Suppressor macrophage treated with lipopolysaccharide for 1 hour (primary cell): ENCODE measurements around the gene COPS9.
A peak's percentile ranks its signal among the peaks of the same experiment; 100 is the strongest.

Experiments
- DNase-seq, 3 donors: peaks; one replicate each; pipeline ENCODE4 v3.0.0-alpha.2; 2020 to 2022

COPS9 gene

DNA sequence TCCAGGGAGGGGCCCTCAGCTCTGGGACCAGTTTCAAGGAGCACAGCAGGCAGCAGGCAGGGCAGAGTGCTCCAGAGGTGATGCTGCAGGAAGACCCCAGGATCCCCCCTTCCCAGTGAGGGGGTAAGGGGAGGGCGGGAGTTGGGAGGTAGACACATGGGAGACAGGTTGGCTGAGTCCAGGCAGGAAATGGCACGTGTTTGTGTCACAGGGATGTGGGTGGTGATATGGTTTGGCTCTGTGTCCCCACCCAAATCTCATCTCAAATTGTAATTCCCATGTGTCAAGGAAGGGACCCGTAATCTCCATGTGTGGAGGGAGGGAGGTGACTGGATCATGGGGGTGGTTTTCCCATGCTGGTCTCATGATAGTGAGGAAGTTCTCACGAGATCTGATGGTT lies 29.6 kb upstream of the COPS9 start:
- no peak for DNase-seq

DNA sequence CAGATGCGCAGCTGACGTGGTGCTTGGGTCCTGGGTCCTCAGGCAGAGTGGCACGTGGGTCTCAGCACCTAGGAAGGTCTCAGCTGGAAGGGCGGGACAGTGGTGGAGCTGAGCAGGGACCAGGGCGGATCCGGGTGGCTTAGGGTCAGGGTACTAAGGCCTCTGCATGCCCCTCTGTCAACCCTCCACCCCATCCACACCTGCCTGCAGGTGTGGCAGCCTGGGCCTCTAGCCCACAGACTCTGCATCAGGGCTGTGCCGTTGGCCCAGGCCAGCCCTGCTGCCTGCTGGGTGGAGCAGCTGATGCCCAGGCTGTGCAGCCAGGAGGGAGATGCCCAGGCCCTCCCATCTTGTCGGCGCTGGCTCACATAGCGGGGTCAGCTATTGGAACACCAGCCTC lies 28.9 kb upstream of the COPS9 start:
- no peak for DNase-seq

DNA sequence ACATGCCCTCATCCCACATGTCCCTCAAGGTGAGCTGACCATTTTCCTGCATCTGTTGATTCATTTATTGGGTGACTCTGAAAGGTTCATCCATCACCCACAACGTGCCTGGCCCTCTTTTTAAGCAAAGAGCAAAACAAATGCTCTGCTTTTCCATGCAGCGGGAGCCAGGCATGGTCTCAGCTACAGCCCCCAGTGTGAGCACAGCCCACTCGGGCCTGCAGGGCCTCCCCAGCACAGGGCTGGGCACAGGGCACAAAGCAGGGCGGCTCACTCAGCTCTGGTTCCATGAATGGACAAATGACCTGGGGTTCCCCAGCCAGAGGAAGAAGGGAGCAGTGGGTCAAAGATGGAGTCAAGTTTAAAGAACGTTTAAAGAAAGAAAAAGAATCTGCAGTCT lies 28.5 kb upstream of the COPS9 start:
- no peak for DNase-seq

DNA sequence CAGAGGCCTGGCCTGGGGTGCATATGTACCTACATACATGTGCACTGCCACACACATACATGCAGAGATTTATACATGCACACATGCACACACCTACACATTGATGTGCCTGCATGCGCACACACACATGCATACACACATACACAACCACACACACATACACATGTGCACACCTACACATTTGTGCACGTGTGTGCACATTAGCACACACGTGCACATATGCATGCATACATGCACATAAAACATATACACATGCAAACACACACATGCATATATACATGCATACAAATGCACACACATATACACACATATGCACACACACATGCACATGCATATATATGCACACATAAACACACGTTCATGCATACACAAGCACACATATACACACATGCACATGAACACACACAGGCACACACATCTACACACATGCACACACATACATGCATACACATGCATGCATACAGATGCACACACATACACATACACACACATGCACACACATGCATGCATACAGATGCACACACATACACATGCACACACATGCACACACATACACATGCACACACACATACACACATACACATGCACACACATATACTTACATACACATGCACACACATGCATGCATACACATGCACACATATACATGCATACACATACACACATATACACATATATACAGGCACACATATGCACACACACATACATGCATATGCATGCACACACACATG lies 27.9 kb upstream of the COPS9 start:
- DNase-seq, result no peak

DNA sequence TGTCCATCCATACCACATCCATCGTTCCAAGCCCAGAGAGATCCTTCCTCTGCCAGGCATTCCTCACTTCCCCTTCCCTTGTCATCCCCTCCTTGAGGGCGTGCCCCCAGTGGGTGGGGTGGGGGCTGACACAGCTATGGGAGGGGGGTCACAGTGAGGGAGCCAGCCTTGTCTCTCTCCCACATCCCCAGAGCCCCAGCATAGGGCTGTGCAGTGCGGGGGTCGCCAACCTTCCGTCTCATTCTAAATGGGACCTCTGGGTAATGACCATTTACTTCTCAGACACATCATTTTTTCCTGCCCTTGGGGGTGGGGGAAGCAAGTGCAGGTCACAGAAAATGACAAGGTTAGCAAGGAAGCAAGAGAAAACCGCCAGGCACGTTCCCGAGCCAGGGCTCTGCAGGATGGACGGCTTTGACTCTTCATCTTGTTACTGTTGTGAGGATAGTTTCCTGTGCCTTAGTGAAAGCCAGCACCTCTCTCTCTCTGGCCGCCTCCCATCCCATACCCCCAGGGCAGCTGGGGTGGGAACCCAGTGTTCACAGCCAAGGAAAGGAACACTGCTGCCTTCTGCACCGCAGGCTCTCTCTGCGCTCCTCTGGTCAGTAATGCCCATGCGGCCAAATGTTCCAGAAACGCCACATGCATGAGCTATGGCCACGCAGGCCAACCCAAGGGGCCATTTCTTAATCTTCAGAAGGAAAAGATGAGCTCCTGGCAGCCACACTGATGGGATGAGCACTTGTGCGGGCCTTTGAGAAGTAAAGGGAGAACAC lies 27.0 kb upstream of the COPS9 start:
- no peak for DNase-seq

DNA sequence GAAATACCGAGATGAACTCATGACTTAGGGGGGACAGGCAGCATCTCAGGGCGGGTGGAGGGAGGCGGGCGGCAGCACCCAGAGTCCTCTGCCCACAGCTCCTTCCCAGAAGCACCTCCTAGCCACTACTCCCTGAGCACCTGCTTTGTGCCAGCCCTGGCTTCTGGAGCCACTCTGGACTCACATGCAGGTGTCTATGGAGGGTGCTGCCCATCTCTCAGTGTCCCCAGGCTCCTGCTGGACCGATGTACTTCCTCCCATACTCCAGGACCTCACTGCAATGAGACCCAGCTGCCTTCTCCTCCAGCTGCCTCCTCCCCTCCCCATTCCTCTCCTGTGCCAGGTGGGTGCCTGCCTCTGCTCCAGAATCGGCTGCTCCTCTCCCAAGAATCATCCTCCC lies 26.4 kb upstream of the COPS9 start:
- no peak for DNase-seq

DNA sequence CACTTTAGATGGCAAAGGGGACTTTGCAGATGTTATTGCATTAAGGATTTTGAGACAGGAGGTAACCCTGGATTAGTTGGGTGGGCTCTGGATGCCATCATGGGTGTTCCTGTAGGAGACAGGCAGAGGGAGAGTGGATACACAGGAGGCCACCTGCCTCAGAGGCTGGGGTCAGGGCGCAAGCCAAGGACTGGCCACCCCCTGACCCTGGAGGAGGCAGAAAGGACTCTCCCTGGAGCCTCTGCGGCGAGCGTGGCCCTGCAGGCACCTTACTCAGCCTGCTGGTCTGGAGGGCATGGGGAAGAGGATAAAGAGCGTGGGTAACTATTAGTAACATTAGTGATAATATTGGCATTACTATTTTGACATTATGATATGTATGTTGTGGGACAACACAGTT lies 25.9 kb upstream of the COPS9 start:
- DNase-seq, result no peak

DNA sequence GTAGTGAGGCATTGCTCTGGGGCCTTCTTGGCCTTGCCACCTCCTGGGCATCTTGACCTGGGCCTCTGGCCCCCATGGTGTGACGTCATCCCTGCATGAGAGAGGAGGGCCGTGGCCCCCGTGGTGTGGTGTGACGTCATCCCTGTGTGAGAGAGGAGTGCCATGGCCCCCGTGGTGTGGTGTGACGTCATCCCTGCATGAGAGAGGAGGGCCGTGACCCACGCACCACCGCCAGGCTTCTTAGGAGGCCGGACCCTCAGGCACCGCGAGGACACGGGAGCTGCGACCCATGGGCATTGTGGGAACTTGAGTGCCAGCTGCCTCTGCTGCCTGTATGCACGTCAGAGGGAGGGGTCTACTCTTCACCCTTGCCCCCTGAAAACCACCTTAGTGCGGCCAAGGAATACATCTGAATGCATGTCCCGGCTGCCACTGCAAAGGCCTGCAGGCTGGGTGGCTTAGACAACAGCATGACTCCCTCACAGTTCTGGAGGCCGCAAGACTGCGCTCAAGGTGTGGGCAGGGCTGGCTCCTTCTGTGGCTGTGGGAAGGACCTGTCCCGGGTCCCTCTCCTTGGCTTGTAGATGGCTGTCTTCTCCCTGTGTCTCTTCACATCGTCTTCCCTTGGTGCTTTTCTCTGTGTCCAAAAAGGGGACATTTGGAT lies 25.1 kb upstream of the COPS9 start:
- no peak for DNase-seq

DNA sequence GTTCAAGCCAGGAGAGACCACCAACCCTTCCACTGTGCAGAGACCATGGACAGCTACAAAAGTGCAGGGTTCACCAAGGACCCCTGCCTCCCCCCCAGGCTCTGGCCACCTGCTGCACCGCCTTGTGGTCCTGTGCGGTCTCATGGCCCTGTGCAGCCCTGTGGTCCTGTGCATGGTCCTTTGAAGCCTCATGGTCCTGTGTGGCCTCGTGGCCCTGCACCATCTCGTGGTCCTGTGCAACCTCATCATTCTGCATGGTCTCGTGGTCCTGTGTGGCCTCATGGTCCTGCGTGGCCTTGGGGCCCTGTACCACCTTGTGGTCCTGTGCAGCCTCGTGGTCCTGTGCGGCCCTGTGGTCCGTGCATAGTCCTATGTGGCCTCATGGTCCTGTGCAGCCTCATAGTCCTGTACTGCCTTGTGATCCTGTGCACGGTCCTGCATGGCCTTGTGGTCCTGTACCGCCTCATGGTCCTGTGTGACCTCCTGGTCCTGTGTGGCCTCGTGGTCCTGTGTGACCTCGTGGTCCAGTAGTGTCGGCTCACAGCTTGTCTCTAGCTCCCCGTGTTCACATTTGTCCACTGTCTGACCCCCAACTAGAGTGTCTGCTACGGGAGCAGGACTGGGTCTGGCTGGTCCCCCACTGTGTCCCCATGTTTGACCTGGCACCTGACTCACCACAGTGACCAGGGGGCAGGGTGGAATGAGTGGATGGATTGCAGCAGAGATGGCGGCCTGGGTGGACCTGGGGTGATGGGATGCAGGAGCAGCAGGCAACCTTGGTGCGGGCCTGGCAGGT lies 24.4 kb upstream of the COPS9 start:
- no peak for DNase-seq

DNA sequence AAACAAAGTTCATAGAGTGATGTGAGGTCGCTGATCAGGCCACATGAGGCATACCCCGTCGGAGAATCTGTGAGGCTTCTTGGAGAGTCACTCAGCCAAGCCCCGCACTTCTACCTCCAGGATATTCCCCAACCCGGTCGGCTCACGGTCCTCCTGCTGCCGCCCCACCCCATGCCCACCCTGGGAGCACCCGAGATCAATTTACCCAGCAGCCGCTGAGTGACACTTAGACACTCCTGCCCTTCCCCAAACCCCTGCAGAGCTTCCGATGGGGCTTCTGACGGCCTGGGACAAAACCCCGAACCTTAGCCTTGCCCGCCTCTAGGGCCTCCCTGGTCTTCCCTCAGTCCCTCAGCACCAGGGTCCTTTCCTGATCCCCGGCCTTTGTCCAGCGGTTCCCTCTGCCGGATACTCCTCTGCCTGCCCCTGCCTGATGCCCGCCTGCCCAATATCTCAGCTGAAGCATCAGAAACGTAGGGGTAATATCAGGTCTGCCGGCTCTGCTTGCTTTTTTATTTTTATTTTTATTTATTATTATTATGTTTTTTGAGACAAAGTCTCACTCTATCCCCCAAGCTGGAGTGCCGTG lies 23.2 kb upstream of the COPS9 start:
- no peak for DNase-seq

DNA sequence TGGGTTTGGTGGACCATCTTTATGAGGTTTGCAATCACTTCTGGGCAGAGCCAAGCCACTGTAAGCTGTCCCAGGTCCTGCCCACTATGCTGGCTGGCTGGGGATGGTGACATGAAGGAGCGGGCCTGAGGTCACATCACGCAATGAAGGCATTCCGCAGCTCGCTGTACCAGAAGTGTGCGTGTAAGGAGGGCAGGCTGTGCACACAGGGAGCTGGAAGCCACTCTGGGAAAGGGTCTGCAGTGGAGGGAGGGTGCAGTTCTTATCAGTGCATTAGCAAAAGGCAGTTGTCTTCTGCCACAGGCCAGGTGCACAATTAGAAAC lies 21.0 kb upstream of the COPS9 start:
- no peak for DNase-seq

DNA sequence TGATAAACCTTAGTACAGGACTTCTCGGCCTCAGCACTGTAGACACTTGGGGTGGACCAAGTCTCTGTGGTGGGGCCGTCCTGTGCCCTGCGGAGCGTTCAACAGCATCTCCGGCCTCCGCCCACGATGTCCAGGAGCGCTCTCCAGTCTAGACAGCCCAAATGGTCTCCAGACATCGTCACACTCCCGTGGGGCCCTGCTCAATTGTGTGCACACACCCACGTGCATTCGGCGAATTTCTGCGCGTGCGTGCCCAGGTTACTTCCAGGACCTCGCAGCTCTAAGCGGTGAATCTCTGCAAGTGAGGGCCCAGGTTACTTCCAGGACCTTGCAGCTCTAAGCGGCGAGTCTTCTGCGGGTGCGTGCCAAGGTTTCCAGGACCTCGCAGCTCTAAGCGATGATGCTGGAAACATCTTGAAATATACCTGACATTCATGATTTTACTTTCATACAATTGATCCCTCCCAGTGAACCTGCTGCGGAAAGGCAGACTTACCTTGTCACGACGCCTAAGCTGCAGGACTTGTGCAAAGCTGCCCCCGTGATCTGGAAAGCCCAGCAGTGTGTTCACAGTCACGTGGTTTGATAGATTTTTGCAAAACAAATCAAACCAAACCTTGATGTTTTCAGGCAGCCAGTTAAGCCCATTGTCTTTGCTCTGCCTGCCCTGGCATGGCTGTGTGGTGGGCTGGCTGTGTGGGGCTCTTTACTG lies 20.5 kb upstream of the COPS9 start:
- DNase-seq, result no peak

DNA sequence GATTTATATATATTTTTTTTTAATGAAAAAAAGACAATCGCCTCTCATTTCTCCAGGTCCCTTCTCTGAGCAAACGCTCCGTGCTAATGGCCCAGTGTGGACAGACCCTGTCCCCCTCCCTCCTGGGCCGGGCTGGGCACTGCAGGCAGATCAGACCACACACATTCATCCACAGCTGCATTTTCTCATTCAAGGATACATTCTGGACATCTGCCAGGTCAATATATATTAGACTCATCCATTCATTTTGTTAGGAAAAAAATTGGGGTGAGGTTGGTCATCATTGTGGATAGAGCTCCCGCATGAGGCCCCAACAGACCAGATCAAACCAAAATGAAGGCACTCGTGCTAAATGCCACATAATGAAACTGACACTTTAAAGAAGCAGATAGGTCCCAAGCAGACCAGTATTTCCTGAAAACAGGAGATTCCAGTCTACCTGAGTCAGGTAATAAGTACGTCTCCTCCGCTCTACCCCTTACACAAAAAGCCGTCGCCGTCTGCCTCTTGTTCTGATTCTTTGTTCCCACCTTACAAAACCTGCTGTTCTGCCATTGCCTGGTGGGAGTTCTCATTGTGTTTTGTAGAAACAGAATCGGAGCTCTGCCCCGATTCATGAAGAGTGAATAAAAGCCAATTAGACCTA lies 19.8 kb upstream of the COPS9 start:
- no peak for DNase-seq

DNA sequence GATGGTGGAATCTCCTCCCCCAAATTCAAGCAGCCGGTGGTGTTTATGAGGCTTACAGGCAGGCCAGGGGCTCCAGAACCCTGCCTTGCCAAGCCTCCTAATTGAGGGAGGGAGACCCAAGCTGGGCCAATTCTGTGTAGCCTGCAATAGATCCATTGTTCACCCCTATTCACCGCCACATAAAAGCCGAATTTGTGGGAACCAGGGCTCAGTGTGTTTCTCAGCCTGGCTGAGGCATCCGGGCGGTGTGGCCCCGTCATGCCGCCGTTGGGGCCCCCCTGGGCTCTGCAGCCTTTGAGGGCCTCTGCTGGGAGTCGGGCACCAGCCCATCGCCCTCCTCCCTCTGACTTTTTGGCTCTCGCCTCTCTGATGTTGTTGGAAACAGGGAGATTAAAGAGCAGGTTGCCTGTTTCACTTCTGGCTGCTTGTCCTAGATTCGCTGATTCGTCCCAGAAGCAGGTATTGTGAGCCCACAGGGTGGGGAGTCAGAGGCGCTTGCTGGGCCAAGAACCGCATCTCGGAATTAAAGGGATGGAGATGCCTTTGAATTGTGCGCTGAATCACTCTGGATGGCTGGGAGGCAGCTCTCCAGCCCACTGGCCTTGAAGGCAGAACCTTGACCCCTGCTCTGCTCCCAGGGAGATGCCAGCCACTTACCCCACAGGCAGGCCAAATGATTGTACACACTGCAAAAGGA lies 19.1 kb upstream of the COPS9 start:
- no peak for DNase-seq

DNA sequence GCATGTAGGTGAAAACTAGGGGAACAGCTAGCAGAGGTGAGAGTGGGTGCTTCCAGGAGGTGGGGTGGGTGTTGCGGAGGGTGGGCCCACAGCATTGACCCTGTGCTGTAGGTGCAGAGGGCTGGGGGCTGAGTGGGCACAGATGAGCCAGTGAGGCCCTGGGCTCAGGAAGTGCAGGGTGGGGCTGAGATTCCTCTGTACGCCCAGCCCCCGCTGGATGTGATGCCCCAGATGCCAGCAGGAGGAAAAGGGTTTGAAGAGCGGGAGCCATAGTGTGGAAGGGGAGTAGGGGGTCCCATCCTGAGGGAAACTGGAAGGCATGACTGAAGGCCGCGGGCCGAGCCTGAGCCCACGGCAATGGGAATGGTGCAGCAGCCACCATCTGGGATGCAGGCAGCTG lies 18.5 kb upstream of the COPS9 start:
- no peak for DNase-seq

DNA sequence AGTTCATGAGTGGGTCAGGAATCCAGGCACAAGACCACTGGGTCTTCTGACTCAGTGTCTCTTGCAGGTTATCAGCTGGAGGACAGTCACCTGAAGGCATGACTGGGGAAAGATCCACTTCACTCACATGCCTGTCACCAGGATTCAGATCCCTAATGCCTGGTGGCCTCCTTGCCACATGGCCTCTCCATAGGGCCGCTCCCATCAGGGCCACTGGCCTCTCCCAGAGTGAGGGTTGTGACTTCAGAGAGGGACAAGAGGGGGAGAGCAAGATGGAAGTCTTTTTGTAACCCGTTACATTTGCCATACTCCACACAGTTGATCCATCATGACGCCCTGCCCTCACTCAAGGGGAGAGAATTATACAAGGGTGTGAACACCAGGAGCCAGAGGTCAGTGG lies 17.3 kb upstream of the COPS9 start:
- DNase-seq, result no peak

DNA sequence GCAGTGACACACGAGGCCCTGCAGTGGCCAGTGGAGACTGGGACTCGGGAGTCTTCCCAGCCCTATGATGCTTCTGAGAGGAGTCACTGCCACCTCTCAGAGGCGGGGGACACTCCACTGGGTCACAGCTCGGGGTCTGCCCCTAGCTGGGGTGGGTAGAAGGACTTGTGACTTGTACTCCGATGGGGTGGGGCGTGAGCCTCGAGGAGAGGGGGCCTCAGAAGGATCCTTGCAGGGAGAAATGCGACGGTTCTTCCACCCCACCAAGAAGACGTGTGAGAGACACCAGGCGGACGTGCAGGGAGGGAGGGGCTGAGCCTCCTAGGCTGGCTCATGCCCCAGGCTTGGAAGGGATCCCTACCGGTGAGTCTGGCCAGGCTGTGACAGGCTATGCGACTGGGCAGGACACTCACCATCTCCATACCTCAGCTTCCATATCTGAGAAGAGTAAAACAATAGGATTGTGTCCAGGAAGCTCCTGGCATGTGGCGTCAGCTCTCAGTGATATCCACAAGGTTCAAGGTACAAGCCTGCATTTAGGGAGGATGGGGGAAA lies 15.4 kb upstream of the COPS9 start:
- no peak for DNase-seq

DNA sequence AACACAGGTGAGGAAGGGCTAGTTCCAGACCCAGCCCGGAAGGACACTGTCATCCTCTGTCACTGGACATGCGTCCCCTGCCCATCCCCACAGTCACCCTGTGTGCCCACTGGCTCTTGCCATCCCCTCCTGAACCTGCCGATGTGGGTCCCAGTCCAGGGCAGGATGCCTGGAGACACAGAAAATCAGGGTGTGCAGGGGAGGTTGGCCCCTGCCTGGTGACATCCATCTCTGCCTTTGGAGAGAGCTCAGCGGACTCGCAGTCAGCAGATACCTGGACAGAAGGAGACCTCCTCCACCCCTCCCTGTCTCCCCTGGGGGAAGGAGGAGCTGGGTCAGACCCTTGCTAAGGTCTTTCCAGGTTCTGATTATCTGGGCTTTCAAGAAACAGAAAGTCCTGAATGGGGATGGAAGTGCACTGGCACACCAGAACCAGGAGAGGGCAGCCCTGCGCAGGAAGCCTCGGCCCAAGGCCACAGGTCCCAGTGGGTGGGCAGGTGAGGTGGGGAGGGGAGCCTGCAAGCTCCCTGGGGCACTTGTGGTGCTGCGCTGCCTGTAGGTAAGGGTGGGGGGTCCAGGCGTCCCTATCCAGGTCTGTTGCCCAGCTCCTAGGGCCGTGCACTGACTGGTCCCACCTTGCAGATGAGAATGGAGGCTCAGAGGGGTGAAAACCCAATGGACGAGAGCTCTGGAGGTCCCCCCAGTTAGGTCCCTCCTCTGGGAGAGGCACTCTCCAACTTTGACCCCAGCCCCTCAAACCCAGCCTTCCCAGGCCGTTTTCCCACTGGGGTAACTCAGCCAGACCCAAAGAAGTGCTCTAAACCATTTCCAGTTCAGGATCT lies 14.1 kb upstream of the COPS9 start:
- DNase-seq, result peak; percentile 42 to 55 (median 46)

DNA sequence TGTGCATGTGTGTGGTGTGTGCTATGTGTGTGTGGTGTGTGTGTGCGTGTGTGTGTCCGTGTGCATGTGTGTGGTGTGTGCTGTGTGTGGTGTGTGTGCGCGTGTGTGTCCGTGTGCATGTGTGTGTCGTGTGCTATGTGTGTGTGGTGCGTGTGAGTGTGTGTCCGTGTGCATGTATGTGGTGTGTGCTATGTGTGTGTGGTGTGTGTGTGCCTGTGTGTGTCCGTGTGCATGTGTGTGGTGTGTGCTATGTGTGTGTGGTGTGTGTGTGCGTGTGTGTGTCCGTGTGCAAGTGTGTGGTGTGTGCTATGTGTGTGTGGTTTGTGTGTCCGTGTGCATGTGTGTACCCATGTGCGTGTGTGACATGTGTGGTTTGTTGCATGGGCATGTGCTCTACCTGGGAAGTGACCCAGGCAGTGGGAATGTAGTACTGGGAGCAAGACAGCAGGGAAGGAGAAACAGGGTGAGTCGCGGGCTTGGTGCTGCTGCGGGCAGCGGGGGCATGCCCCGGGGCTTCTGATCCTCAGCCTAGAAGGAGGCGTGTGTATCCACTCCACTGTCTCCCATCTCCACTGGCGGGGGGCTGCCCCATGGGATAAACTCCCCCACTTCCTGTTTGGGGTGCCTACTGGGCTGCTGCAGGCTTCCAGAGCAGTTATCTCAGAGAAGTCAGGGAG lies 11.9 kb upstream of the COPS9 start:
- DNase-seq, result no peak
